Liver (tissue), 9 donors: ENCODE results near the gene ZNF496. TPM values are rescaled to one million over a fixed set of nuclear protein-coding genes. Genes with fewer than 3 reads are reported as not detected.

Experiments
- DNase-seq: peaks from one replicate; pipeline ENCODE4 v3.0.0-alpha.2; 2017; ENCODE audit warnings: low spot score
- H3K27ac ChIP-seq, 2 donors: one replicate each; pipeline ENCODE4 v1.7.0; 2013; ENCODE audit warnings: inconsistent platforms in 2 of 2, low read length in 2 of 2, control low read depth in 1 of 2, low read depth in 1 of 2, mild to moderate bottlenecking in 1 of 2
- H3K27me3 ChIP-seq, 4 donors: one replicate each; pipeline versions ENCODE4 v1.6.1 to v1.7.0; 2013; ENCODE audit warnings: low read length in 3 of 4, inconsistent platforms in 1 of 4, mild to moderate bottlenecking in 1 of 4, moderate library complexity in 1 of 4; ENCODE audit not compliant: control insufficient read depth in 4 of 4, insufficient read depth in 4 of 4
- H3K36me3 ChIP-seq, 4 donors: one replicate each; pipeline versions ENCODE4 v1.6.1 to v1.7.0; 2013; ENCODE audit warnings: low read length in 3 of 4, mild to moderate bottlenecking in 3 of 4, low read depth in 1 of 4, moderate library complexity in 1 of 4; ENCODE audit not compliant: control insufficient read depth in 4 of 4, insufficient read depth in 3 of 4
- H3K4me1 ChIP-seq, 4 donors: one replicate each; pipeline versions ENCODE4 v1.6.1 to v1.7.0; 2013; ENCODE audit warnings: low read length in 3 of 4, mild to moderate bottlenecking in 3 of 4, moderate library complexity in 1 of 4; ENCODE audit not compliant: control insufficient read depth in 4 of 4, insufficient read depth in 4 of 4
- H3K4me3 ChIP-seq, 3 donors: one replicate each; pipeline versions ENCODE4 v1.6.1 to v1.7.0; 2013; ENCODE audit warnings: low read length in 3 of 3, control low read depth in 1 of 3, low read depth in 1 of 3, mild to moderate bottlenecking in 1 of 3
- H3K9ac ChIP-seq, 2 donors: one replicate each; pipeline ENCODE4 v1.7.0; 2013; ENCODE audit warnings: low read length in 2 of 2, mild to moderate bottlenecking in 2 of 2, moderate library complexity in 2 of 2, control low read depth in 1 of 2, low read depth in 1 of 2
- H3K9me3 ChIP-seq, 4 donors: one replicate each; pipeline versions ENCODE4 v1.6.1 to v1.7.0; 2013; ENCODE audit warnings: low read length in 3 of 4; ENCODE audit not compliant: control insufficient read depth in 4 of 4
- EGR1 ChIP-seq, 2 donors: IDR thresholded peaks; 2 replicates each; pipeline ENCODE4 v1.6.1; 2016 to 2018; ENCODE audit warnings: antibody characterized with exemption in 2 of 2, low read depth in 2 of 2
- FOXA1 ChIP-seq: IDR thresholded peaks from 2 replicates; pipeline ENCODE4 v1.6.1; 2016; ENCODE audit warnings: antibody characterized with exemption
- FOXA2 ChIP-seq: IDR thresholded peaks from 2 replicates; pipeline ENCODE4 v1.6.1; 2016; ENCODE audit warnings: antibody characterized with exemption
- HNF4A ChIP-seq, 2 donors: conservative IDR thresholded peaks; 2 replicates each; pipeline ENCODE4 v1.6.1; 2016; ENCODE audit warnings: antibody characterized with exemption in 2 of 2, mild to moderate bottlenecking in 2 of 2
- HNF4G ChIP-seq: IDR thresholded peaks from 2 replicates; pipeline ENCODE4 v1.6.1; 2016; ENCODE audit warnings: antibody characterized with exemption
- NR2F2 ChIP-seq: IDR thresholded peaks from 2 replicates; pipeline ENCODE4 v1.6.1; 2016; ENCODE audit warnings: antibody characterized with exemption
- RXRA ChIP-seq, 2 donors: IDR thresholded peaks; 2 replicates each; pipeline ENCODE4 v1.6.1; 2017 to 2018; ENCODE audit warnings: antibody characterized with exemption in 2 of 2, mild to moderate bottlenecking in 1 of 2
- SP1 ChIP-seq: IDR thresholded peaks from 2 replicates; pipeline ENCODE4 v1.6.1; 2018; ENCODE audit warnings: antibody characterized with exemption, mild to moderate bottlenecking
- TAF1 ChIP-seq: conservative IDR thresholded peaks from 2 replicates; pipeline ENCODE4 v1.6.1; 2016; ENCODE audit warnings: antibody characterized with exemption, mild to moderate bottlenecking
- YY1 ChIP-seq: IDR thresholded peaks from 2 replicates; pipeline ENCODE4 v1.6.1; 2016; ENCODE audit warnings: antibody characterized with exemption, mild to moderate bottlenecking
- WGBS: extraction: QIAGEN DNeasy Blood & Tissue Kit; methylation state at CpG from one replicate; pipeline ENCODE4 v1.1.7; 2013; 5-methylcytosine and 5-hydroxymethylcytosine counted together
- polyA plus RNA-seq, 2 donors: library from polyadenylated mRNA; stranded (reverse) in 1 of 2; unstranded in 1 of 2; fragments of 200-250 nt in 1 of 2; fragments of >200 nt in 1 of 2; fragmentation: Nextera tagmentation in 1 of 2; extraction: Ambion mirVana in 1 of 2; gene quantifications; one replicate each; pipeline versions ENCODE4 v1.2.1 to v1.2.3, GENCODE V29; 2013 to 2015
- total RNA-seq, 2 donors: library from RNA; depleted of rRNA; stranded (reverse); fragments of >200 nt; gene quantifications; one replicate each; pipeline ENCODE4 v1.2.3, GENCODE V29; 2014
- TF ChIP-seq, protein P1 (sequence below): IDR thresholded peaks from 2 replicates; pipeline ENCODE4 v1.6.1; 2016; ENCODE audit warnings: antibody characterized with exemption
- TF ChIP-seq, protein P2 (sequence below): IDR thresholded peaks from 2 replicates; pipeline ENCODE4 v1.6.1; 2016; ENCODE audit warnings: antibody characterized with exemption
- TF ChIP-seq, protein P3 (sequence below): IDR thresholded peaks from 2 replicates; pipeline ENCODE4 v1.6.1; 2016; ENCODE audit warnings: antibody characterized with exemption
- TF ChIP-seq, protein P4 (sequence below): fragments of 150-350 bp; IDR thresholded peaks from 2 replicates; pipeline ENCODE4 v1.5.1; 2017; ENCODE audit warnings: improper control_type of control experiment, low read depth, low read length; ENCODE audit not compliant: missing input control
- donor health status: healthy.
- donor health status: healthy.
- donor health status: healthy.
- donor health status: healthy.
- donor health status: healthy.

ZNF496 gene
- total and polyA plus RNA-seq, 4 donors = 0.93 to 7.5 (median 4.7) TPM

DNA sequence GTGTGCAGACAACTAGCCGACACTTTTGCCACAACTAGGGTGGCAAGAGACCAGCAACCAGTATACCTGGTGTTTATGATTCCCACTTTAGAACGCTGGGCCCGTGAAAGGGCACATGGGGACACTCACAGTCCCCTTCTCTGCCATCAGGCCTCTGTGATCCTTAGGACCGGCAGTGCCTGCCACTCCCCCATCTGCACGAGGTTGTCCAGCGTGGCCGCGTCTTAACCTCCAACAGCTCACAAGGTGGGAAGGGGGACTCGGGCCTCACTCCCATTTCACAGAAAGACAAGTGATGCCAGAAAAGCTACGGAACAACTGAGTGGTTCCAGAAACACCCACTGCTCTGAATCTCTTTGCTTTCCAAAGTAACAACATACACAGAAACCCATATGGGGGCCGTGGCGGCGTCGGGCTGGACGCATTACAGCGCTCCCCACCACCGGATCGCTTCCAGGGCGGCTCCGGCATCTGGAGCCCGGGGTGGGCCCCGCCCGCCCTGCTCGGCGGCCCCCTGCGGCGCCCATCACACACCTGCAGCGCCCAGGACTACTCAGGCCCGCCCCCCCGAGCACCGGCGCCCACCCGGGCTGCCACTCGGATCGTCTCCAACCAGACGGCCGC is 1.0 kb downstream of the ZNF496 start:
- Histone ChIP-seq H3K9me3 (no peaks in the 10 kb centered on the region), H3K27me3 (no peaks in the 10 kb centered on the region), H3K9ac (no peak overlapping the region), H3K27ac (peak overlapping the region in 1 of 2 donors; percentile 61), H3K36me3 (peaks cover 0 to 12% (median 5%) of the 10 kb centered on the region in 4 donors), H3K4me3 (peak overlapping the region; percentile 64 to 77 (median 65)), H3K4me1 (peaks cover 3 to 14% (median 7%) of the 10 kb centered on the region in 4 donors)
- DNase-seq = no peak
- WGBS = 17% methylated on average over 37 of the region's 37 CpGs
- TF ChIP-seq, protein P1, sequence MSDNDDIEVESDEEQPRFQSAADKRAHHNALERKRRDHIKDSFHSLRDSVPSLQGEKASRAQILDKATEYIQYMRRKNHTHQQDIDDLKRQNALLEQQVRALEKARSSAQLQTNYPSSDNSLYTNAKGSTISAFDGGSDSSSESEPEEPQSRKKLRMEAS = no peak
- TF ChIP-seq, protein P2, sequence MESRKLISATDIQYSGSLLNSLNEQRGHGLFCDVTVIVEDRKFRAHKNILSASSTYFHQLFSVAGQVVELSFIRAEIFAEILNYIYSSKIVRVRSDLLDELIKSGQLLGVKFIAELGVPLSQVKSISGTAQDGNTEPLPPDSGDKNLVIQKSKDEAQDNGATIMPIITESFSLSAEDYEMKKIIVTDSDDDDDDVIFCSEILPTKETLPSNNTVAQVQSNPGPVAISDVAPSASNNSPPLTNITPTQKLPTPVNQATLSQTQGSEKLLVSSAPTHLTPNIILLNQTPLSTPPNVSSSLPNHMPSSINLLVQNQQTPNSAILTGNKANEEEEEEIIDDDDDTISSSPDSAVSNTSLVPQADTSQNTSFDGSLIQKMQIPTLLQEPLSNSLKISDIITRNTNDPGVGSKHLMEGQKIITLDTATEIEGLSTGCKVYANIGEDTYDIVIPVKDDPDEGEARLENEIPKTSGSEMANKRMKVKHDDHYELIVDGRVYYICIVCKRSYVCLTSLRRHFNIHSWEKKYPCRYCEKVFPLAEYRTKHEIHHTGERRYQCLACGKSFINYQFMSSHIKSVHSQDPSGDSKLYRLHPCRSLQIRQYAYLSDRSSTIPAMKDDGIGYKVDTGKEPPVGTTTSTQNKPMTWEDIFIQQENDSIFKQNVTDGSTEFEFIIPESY = no peak
- no peak for TF ChIP-seq FOXA1
- no peak for TF ChIP-seq EGR1 (IDR thresholded peaks at IDR 0.05; ENCODE audit: low read depth in 2 of 2)
- TF ChIP-seq FOXA2 = no peak
- no peak for TF ChIP-seq SP1
- TF ChIP-seq RXRA (IDR thresholded peaks at IDR 0.05) = no peak

DNA sequence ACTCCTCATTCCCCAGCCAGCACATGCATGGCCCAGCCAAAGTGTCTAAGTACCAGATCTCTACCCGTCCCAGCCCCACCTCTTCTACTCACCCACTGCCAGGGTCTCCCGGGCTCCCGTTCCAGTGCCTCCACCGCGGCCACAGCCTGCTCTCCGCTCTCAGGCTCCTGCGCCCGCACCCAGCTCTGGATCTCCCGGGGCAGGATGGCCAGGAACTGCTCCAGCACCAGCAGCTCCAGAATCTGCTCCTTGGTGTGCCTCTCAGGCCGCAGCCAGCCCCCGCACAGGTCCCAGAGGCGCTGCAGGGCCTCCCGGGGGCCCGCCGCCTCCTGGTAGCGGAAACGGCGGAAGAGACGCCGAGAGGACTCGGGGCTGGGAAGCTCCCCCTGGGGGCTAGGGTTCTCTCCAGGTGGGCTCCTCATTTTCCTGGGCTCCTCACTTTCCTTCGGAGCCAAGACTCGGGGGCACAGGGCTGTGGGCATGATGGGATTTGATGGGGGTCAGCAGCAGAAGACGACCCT is 2.5 kb downstream of the ZNF496 start:
- Histone ChIP-seq H3K36me3 (peaks cover 0 to 12% (median 5%) of the 10 kb centered on the region in 4 donors), H3K4me1 (peaks cover 3 to 14% (median 7%) of the 10 kb centered on the region in 4 donors), H3K27ac (no peak overlapping the region), H3K4me3 (no peak overlapping the region), H3K9me3 (no peaks in the 10 kb centered on the region), H3K27me3 (no peaks in the 10 kb centered on the region), H3K9ac (no peak overlapping the region)
- no peak for DNase-seq
- WGBS = 96% methylated on average over 24 of the region's 24 CpGs
- TF ChIP-seq NR2F2 (no peak), YY1 (no peak), TAF1 (no peak), HNF4A (conservative IDR thresholded peaks at IDR 0.05) (no peak), HNF4G (no peak), EGR1 (IDR thresholded peaks at IDR 0.05; ENCODE audit: low read depth in 2 of 2) (no peak), RXRA (IDR thresholded peaks at IDR 0.05) (no peak)
- TF ChIP-seq, protein P3, sequence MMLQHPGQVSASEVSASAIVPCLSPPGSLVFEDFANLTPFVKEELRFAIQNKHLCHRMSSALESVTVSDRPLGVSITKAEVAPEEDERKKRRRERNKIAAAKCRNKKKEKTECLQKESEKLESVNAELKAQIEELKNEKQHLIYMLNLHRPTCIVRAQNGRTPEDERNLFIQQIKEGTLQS = no peak
- TF ChIP-seq, protein P4, sequence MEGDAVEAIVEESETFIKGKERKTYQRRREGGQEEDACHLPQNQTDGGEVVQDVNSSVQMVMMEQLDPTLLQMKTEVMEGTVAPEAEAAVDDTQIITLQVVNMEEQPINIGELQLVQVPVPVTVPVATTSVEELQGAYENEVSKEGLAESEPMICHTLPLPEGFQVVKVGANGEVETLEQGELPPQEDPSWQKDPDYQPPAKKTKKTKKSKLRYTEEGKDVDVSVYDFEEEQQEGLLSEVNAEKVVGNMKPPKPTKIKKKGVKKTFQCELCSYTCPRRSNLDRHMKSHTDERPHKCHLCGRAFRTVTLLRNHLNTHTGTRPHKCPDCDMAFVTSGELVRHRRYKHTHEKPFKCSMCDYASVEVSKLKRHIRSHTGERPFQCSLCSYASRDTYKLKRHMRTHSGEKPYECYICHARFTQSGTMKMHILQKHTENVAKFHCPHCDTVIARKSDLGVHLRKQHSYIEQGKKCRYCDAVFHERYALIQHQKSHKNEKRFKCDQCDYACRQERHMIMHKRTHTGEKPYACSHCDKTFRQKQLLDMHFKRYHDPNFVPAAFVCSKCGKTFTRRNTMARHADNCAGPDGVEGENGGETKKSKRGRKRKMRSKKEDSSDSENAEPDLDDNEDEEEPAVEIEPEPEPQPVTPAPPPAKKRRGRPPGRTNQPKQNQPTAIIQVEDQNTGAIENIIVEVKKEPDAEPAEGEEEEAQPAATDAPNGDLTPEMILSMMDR = no peak
- TF ChIP-seq, protein P2 = no peak
